IPS DF 4.7 (cell line): ENCODE data around the gene TMEM204.

Experiments used
- DNase-seq: peaks from one replicate; pipeline ENCODE4 v3.0.0-alpha.2; 2013; ENCODE audit warnings: low spot score; ENCODE audit errors: extremely low read depth

TMEM204 gene

DNA sequence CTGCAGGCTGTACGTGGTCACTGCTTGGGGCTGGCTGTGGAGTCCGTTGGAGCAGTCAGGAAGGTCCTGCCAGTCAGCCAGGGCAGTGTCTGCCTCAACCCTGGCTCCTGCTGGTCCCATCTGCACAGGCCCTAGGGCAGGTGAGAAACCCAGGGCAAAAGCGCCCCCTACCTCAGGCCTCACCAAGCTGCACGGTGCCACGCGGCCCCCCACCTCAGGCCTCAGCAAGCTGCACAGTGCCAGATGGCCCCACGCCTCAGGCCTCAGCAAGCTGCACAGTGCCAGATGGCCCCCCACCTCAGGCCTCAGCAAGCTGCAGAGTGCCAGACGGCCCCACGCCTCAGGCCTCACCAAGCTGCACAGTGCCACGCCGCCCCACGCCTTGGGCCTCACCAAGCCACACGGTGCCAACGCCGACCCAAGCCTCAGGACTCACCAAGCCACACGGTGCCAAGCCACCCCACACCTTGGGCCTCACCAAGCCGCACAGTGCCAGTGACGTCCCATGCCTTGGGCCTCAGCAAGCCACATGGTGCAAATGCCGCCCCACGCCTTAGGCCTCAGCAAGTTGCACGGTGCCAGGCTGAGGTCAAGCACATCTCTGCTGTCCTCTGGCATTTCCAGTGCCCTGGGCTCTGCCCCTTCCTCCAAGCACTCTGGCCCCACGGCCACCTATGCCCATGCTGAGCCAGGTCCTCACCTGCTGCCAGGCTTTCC, 5.5 kb downstream of the TMEM204 start:
- DNase-seq = no peak

DNA sequence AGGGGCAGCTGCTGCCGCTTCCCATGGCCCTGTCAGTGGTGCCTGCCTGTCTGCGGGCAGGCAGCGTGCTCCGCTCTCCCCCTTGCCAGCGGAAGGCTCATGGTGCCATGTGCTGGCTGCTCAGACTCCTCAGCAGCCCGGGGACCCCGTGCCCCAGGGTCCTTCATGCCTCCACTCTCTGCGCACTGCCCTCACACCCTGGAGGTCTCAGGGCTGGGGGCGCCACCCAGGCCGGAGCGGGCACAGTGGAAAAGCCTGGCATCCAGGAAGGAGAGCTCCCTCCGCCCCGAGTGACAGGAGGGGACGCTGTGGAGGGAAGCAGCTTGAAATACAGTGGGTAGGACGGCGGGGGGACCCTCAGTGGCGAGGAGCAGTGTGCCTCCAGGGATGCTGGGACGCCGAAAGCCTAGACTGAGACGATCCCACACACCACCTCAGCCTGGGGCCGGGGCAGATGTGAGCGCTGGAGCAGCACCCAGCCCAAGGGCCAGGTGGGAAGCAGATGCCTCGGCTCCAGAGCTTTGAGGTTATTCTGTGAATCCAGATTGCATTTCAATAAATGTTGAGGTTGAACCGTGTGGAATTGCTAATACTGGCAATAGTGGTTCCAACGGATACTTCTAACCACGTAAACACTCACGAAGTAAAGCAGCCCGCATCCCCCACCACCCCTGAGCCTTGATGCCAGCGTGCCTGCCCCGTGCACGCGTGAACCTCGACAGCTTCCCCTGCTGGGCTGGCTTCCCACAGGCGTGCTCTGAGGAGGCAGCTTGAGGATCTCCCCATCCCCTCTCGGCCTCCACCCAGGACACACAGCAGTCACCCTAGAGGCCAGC, 6.5 kb downstream of the TMEM204 start:
- DNase-seq = no peak

DNA sequence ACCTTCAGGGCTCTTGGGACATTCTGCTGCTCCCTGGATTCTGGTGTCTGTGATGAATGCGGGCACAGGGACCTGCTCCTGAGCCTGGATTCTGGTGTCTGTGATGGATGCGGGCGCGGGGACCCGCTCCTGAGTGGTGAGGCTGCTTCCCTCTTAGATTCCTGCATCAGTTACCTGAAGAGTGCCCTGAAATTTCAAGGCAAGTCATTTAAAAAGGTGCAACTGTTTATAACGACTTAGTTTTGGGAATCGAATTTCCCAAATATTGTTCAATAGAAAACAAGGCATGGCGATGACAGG, 7.0 kb downstream of the TMEM204 start:
- DNase-seq = no peak

DNA sequence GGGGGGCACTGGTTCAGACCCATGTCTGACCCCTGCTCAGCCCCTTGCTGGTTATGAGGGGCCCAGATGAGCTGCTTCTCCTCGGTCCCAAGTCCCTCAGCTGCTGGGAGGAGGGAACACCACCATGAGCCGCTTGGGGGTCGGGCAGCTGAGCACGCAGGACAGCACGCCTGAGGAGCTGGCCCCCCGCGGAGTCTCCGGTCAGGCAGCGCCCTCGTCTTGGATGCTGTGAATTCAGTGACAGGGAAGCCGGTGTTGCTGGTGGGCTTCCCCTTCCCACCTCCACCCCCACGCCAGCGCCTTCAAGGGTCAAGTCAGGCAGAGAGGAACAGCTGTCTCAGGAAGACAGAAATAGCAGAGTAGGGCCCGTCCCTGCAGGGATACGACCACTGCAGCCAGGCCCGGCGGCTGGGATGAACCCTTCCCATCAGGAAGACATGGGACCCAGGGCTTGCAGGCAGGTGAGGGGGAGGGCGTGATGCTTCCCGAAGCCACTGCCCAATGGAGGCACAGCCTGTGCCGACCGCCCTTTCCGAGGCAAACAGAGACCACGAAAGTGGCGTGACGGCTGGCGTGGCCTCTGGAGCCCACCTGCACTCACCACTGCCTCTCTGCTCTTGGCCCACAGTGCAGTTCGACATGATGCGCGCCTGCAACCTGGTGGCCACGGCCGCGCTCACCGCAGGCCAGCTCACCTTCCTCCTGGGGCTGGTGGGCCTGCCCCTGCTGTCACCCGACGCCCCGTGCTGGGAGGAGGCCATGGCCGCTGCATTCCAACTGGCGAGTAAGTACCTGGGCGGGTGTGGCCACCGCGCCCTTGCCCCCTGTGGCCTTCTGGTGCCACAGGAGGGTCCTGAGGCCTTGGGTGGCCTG, 8.1 kb downstream of the TMEM204 start:
- no peak for DNase-seq

DNA sequence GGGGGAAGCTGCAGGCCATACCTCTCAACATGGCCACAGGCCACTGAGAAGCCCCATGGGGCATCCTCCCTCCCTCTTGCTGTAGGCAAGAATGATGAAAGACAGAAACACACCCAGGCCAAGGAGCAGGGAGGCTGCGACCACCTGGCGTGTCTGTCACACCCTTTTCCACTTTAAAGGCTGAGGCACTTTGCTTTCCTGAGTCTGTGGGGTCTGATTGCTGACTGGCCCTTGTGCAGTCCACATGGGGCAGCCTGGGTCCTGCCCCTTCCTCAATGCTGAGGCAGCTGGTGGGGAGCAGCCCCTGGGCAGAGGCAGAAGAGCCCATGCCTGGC, 8.7 kb downstream of the TMEM204 start:
- no peak for DNase-seq

DNA sequence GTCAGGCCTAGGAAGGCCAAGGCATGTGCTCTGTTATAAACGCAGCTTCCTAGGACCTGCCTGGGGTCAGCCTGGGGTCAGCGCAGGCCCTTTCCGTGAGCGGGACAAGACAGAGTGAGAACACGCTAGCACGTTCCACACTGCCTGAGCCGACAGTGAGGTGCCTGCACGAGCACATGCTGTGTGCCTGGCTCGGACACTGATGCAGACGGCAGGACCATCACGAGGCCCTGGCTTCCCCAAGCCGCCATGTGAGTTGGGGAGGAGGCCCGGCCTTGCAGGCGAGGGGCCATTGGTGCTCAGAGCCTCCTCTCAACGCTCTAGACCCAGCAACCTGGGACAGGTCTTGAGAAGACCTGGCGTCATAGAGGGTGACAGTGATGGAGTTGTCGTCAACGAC, 9.1 kb downstream of the TMEM204 start:
- DNase-seq = no peak

DNA sequence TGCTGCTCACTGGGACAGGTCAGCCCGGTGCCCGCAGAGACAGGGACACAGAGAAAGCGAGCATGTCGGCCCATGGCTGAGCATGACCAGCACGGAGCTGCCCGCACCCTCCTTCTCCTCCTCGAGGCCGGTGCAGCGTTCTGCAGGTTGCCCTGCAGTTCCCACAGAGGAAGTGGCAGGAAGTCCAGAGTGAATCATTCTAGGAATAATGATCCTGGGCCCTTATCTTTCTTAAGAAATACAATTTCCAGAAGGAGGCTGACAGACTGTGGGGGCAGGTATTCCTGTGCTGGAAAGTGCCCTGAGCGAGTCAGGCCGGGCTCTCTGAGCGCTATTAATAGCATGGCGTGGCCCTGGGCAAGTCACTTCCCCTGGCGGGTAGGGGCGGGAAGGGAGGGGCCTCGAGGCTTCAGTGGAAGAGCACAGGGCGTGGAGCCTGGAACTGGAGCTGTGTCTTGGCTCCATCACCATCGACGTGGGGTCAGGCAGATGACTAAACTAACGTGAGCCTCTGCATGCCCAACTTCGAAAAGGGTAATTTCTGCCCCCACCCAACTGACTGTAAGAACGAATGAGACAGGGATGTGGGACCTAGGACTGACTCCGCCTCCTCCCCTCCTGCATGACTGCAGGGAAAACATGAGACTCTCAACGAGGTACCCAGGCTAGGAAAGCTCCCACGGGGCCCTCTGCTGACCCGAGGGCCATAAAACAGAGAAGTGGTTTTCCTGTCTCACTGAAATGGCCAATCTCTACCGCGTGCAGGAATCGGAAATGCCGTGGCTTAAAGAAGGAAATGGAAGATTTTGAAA, 9.8 kb downstream of the TMEM204 start:
- DNase-seq = no peak

DNA sequence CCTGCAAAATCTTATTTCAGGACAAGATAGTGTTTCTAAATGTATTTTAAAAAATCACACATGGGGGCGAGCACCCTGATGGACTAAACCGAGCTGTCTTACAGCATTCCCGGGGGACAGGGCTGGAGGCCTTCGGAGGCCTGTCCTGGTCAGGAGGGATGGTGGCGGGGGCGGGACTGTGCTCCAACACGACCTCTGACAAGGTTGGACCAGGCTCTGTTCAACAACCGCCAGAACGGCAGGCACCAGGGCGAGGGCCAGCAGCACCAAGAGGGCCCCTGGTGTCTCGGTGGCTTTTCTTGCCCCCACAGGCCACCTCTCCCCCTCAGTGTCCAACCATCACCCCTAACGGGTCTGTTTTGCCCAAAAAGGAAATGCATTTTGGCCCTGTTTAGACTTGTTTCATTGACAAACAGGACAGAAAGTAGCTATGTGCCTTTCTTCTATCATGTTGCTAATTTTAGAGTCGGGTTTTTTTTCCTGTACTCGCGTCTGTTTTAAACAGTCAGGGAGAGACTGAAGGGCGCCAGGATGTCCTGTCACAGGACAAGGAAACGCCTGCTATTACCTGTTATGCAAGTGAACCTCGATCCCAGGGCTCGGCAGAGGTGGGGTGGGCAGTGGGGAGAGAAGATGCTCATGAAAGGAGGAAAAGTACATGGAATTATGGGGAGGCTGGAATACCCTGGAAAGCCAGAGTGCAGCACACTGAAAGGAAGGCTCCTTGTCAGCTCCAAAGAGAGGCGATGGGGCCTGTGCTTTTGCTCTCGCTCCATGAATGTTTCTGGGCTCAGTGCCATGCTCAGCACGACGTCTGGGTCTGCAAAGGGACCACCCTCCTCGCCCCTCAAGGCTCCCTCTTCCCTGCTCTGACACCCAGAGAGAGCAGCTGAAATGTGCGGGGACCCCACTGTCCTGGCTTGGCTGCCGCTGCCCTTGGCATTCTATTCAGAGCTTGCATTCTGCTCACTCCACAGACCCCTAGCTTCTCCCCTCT, 11.9 kb downstream of the TMEM204 start:
- no peak for DNase-seq

DNA sequence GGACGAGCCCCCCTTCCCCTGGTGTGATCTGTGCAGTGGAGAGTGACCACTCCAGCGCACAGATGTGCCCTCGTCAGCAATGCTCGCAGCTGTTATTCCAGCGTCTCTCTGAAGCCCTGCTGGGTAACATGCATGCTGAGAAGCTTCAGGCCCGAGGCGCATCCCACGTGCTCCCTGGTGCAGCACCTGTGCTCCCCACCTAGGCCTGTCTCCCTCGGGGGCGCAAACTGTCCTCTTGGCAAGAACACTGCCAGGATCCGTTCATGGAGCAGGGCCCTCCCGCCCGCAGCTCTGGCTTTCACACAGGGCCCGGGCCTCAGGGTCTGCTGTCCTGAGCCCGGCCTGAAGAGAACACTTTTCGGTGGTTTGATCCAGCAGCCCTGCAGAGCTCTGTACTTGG, 13.0 kb downstream of the TMEM204 start:
- DNase-seq = no peak

DNA sequence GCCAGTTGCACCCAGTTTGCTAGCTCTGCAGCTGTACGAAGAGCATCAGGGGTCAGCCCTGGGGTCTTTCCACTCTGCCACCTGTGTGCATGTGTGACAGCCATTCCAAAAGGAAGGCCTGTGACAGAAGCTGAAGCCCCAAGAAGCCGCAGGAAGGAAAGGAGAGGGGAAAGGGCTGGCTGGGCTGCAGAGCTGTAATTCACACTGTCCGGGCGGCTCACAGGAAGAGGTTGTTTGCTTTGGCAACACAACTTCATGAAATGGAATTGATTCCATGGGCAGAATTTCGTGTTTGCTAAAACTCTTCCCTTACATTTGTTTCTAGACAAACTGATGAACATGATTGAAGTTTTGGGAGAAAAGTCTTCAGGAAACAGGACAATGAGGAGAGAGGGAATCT, 14.8 kb downstream of the TMEM204 start:
- no peak for DNase-seq

DNA sequence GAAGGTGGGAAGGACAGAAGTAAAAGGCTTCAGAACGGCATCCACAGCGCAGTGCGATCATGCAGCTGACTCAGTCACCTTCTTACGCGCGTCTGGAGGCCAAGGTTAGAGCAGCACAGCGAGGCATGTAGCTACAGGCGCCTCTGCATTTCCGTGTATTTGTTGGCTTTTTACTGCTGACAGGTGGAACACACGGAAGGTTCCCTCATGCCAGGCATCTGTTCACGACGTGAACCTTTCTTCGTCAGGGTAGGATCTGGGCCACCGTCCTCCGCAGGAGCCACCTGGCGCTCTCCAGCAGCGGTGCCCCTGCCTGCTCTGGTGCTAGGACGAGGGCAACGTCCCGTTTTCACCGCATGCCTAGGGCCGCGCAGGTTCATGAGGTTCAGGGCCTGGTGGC, 15.3 kb downstream of the TMEM204 start:
- DNase-seq = no peak

DNA sequence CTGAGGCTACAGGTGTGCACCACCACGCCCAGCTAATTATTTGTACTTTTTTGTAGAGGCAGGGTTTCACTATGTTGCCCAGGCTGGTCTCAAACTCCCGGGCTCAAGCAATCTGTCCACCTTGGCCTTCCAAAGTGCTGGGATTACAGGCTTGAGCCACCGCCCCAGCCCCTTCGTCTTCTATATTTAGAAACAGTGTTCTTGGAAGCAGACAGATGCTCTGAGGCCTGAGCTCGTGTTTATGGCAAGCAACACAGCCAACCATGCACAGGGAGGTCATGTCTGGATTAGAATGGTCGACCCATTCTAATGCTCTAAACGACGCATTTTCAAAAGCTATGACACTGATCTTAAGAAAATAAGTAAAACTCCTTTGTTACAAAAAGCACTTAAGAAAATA, 16.6 kb downstream of the TMEM204 start:
- no peak for DNase-seq

DNA sequence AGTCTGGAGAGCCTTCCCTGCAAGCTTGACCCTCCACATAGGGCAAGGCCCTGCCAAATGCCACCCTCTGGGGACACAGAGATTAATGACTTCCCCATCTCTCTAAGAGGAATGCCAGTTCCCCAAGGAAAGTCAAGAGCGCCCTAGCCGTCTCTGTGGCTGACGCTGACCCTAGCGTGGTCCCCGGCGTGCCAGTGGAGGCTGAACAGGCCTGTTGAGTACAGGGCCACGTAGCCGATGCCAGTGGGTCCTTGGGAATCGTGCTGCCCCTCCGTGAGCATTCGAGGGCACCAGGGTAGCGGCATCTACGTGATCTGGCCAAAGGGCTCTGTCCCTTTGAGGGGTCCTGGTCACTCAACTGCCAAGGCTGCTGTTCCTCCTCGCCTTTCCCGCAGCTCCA, 17.2 kb downstream of the TMEM204 start:
- no peak for DNase-seq

DNA sequence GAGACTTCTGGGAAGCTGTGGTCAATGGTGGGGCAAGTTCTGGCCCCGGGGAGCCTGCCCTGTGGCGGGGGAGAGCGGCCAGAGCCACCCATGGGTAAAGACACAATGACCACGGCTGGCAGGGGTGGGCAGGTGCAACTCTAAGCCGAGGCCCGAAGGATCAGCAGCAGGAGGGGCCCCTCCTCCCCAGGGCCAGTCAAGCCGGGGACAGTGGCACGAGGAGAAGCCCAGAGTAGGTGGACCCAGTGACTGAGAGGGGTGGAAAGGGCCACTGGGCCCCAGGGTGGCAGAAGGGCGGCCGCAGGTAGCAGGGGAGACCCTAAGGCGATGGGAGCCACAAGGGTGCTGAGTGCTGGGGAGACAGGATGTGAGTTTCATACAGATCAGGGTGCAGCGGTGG, 17.7 kb downstream of the TMEM204 start:
- no peak for DNase-seq

DNA sequence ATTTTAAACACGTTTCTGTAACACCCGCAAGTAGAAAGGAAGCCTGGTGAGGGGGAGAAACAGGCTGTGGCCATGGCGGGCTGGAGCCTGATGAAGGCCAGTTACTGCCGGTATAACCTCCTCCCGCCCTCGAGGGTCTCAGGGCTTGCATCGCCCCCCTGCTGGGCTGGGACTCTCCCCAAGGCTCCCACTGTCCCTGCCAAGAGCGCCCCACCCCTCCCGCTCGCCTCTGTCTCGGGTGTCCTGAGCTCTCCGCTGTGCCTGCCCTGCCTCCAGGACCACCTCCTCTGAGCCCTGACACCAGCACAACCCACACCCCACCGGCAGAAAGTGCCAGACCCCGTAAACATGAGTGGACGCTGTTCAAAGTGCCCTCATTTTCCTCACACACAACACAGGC, 18.7 kb downstream of the TMEM204 start:
- no peak for DNase-seq

DNA sequence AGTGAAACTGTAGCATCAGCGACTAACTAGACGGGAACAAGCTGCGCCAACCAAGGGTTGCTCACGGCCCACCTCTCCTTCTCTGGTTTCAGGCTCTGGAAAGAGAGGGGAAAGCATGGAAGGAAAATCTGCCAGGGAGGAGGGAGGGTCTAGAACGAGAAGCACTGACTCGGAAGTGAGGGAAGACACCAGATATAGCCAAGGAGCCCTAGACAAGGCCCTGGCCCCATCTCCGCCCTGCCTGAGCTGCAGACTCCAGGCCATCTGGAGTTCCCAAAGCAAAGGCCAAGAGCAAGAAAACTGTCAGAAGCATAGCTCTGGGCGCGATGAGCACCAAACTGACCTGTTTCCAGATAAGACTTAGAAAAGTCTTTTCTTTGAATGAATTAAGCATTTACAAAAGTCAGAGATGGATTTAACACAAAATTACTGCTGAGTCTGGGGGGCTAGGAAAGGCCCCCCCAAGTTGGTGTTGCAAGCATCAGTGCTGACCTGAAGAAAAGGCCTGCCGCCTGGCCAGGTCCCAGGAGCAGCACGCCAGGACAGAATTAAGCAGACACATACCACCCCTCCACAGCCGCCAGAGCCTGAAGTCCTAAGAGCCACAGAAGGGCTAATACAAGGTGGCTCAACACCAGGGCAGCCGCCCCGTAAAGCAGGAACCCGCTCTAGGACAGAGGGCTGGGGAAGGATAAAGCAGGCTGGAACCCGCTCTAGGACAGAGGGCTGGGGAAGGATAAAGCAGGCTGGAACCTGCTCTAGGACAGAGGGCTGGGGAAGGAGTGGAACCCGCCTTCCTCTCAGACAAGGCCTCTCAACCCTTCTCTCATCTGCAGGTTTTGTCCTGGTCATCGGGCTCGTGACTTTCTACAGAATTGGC, 20.7 kb downstream of the TMEM204 start:
- DNase-seq = no peak

DNA sequence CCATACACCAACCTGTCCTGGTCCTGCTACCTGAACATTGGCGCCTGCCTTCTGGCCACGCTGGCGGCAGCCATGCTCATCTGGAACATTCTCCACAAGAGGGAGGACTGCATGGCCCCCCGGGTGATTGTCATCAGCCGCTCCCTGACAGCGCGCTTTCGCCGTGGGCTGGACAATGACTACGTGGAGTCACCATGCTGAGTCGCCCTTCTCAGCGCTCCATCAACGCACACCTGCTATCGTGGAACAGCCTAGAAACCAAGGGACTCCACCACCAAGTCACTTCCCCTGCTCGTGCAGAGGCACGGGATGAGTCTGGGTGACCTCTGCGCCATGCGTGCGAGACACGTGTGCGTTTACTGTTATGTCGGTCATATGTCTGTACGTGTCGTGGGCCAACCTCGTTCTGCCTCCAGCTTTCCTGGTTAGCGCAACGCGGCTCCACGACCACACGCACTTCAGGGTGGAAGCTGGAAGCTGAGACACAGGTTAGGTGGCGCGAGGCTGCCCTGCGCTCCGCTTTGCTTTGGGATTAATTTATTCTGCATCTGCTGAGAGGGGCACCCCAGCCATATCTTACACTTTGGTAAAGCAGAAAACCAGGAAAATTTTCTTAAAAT, 21.5 kb downstream of the TMEM204 start:
- no peak for DNase-seq

DNA sequence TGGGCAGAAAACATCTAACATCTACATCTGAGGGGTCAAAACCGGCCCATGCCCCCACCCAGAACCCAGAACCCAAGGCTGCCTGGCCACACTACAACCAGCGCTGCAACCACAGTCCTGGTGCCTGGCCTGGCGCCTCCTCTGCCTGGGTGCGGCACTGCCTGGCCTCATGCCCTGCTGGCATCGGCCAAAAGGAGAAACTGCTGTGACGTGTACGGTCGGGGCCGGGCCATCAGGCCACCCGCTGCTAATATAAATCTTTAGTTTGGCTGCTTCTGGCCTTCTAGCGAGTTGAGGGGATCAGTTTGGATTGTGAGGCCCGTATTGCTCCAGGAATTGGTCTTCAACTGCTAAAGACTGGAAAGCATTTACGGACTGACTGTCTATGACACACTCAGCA, 22.8 kb downstream of the TMEM204 start:
- DNase-seq = no peak

DNA sequence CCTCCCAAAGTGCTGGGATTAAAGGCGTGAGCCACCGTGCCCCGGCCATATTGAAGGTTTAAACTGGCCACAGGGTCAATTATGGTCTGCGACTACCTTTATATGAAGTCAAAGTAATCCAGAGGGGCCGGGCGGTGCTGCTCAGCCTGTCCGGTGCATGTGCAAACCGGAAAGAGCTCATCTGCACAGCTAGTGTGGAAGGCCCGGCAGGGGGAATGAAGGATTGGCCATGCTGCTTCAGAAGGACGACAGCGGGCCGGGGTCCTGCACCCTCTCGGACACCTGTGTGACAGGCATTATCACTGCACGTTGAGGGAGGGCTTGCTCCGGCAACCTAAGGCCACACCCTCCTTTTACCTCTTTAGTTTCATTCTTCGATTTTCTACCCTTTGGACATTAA, 23.6 kb downstream of the TMEM204 start:
- DNase-seq = no peak
